Measurements from ENCODE around the gene FARS2.

FARS2 gene

GRCh38 chr6:5522147-5522546, 260.8 kb downstream of the FARS2 start:
- no peak overlapping the region for H3K27ac ChIP-seq
- H3K4me3 ChIP-seq (ENCODE audit: low read depth in 1 of 2, low read length in 1 of 2) = no peak overlapping the region
- no peaks in the 10 kb centered on the region for H3K27me3 ChIP-seq
- peaks cover 0 to 3% of the 10 kb centered on the region in 2 experiments for H3K4me1 ChIP-seq (ENCODE audit: control insufficient read depth in 1 of 2, insufficient read depth in 1 of 2, low read depth in 1 of 2, low read length in 1 of 2)
- H3K36me3 ChIP-seq = no peaks in the 10 kb centered on the region
- TF ChIP-seq CTCF (IDR thresholded peaks at IDR 0.05) = no peak
- H3K9me3 ChIP-seq = no peaks in the 10 kb centered on the region

- Histone ChIP-seq H3K9me3 (no peaks in the 10 kb centered on the region), H3K27ac (no peak overlapping the region), H3K4me1 (ENCODE audit: control insufficient read depth in 1 of 2, insufficient read depth in 1 of 2, low read depth in 1 of 2, low read length in 1 of 2) (peaks cover 0 to 3% of the 10 kb centered on the region in 2 experiments), H3K27me3 (no peaks in the 10 kb centered on the region), H3K36me3 (no peaks in the 10 kb centered on the region), H3K4me3 (ENCODE audit: low read depth in 1 of 2, low read length in 1 of 2) (no peak overlapping the region)
- TF ChIP-seq CTCF (IDR thresholded peaks at IDR 0.05) = no peak
Observed at GRCh38 chr6:5524110-5524509, 262.8 kb downstream of the FARS2 start.

- Histone ChIP-seq H3K36me3 (no peaks in the 10 kb centered on the region), H3K27ac (no peak overlapping the region), H3K4me3 (ENCODE audit: low read depth in 1 of 2, low read length in 1 of 2) (no peak overlapping the region), H3K27me3 (no peaks in the 10 kb centered on the region), H3K9me3 (no peaks in the 10 kb centered on the region), H3K4me1 (ENCODE audit: control insufficient read depth in 1 of 2, insufficient read depth in 1 of 2, low read depth in 1 of 2, low read length in 1 of 2) (peaks cover 0 to 3% of the 10 kb centered on the region in 2 experiments)
- TF ChIP-seq CTCF (IDR thresholded peaks at IDR 0.05) = no peak
Observed at GRCh38 chr6:5525209-5525608, 263.9 kb downstream of the FARS2 start.

- Histone ChIP-seq H3K27ac (no peak overlapping the region), H3K36me3 (no peaks in the 10 kb centered on the region), H3K4me1 (ENCODE audit: control insufficient read depth in 1 of 2, insufficient read depth in 1 of 2, low read depth in 1 of 2, low read length in 1 of 2) (peaks cover 12 to 14% of the 10 kb centered on the region in 2 experiments), H3K9me3 (no peaks in the 10 kb centered on the region), H3K27me3 (peaks cover 6% of the 10 kb centered on the region), H3K4me3 (ENCODE audit: low read depth in 1 of 2, low read length in 1 of 2) (no peak overlapping the region)
- TF ChIP-seq CTCF (IDR thresholded peaks at IDR 0.05) = no peak
Observed at GRCh38 chr6:5529015-5529414, 267.7 kb downstream of the FARS2 start.

- no peak overlapping the region for H3K27ac ChIP-seq
- H3K4me3 ChIP-seq (ENCODE audit: low read depth in 1 of 2, low read length in 1 of 2) = no peak overlapping the region
- TF ChIP-seq CTCF (IDR thresholded peaks at IDR 0.05) = no peak
- H3K27me3 ChIP-seq = peaks cover 6% of the 10 kb centered on the region
- no peaks in the 10 kb centered on the region for H3K9me3 ChIP-seq
- H3K36me3 ChIP-seq = no peaks in the 10 kb centered on the region
- H3K4me1 ChIP-seq (ENCODE audit: control insufficient read depth in 1 of 2, insufficient read depth in 1 of 2, low read depth in 1 of 2, low read length in 1 of 2) = peaks cover 12 to 14% of the 10 kb centered on the region in 2 experiments
Observed at GRCh38 chr6:5529733-5530132, 268.4 kb downstream of the FARS2 start.

- Histone ChIP-seq H3K4me1 (ENCODE audit: control insufficient read depth in 1 of 2, insufficient read depth in 1 of 2, low read depth in 1 of 2, low read length in 1 of 2) (peaks cover 9 to 14% of the 10 kb centered on the region in 2 experiments), H3K27ac (no peak overlapping the region), H3K4me3 (ENCODE audit: low read depth in 1 of 2, low read length in 1 of 2) (no peak overlapping the region), H3K27me3 (peaks cover 6% of the 10 kb centered on the region), H3K36me3 (no peaks in the 10 kb centered on the region), H3K9me3 (no peaks in the 10 kb centered on the region)
- no peak for TF ChIP-seq CTCF (IDR thresholded peaks at IDR 0.05)
Observed at GRCh38 chr6:5531161-5531560, 269.8 kb downstream of the FARS2 start.

Data from neutrophil (primary cell).